ENCODE measurements around the gene IFITM2.

Gene IFITM2

GRCh38 chr11:293271-293851, 14.3 kb upstream of the IFITM2 start:
- DNase-seq (ENCODE audit: low spot score) = no peak

GRCh38 chr11:293852-294661, 13.6 kb upstream of the IFITM2 start:
- no peak for DNase-seq (ENCODE audit: low spot score)

- DNase-seq (ENCODE audit: low spot score) = no peak
Measured at GRCh38 chr11:294780-295179, 12.8 kb upstream of the IFITM2 start.

- no peak for DNase-seq (ENCODE audit: low spot score)
Measured at GRCh38 chr11:295351-296170, 12.1 kb upstream of the IFITM2 start.

GRCh38 chr11:296171-297050, 11.2 kb upstream of the IFITM2 start:
- DNase-seq (ENCODE audit: low spot score) = no peak

GRCh38 chr11:297051-297585, 10.5 kb upstream of the IFITM2 start:
- no peak for DNase-seq (ENCODE audit: low spot score)

GRCh38 chr11:297586-298405, 9.8 kb upstream of the IFITM2 start:
- no peak for DNase-seq (ENCODE audit: low spot score)

GRCh38 chr11:298406-299065, 9.1 kb upstream of the IFITM2 start:
- DNase-seq (ENCODE audit: low spot score) = no peak

- no peak for DNase-seq (ENCODE audit: low spot score)
Measured at GRCh38 chr11:299081-299891, 8.3 kb upstream of the IFITM2 start, which contains the start of gene IFITM5. IFITM5 (minus strand) TSS chr11:299526; CDS start chr11:299490, 36 bp downstream.

- DNase-seq (ENCODE audit: low spot score) = no peak
Measured at GRCh38 chr11:299951-300735, 7.5 kb upstream of the IFITM2 start.

GRCh38 chr11:303363-303762, 4.3 kb upstream of the IFITM2 start:
- DNase-seq (ENCODE audit: low spot score) = no peak

- no peak for DNase-seq (ENCODE audit: low spot score)
Measured at GRCh38 chr11:304061-304506, 3.5 kb upstream of the IFITM2 start.

- peak; percentile 75 for DNase-seq (ENCODE audit: low spot score)
Measured at GRCh38 chr11:304915-305843, 2.4 kb upstream of the IFITM2 start.

GRCh38 chr11:305844-306211, 1.8 kb upstream of the IFITM2 start:
- no peak for DNase-seq (ENCODE audit: low spot score)

GRCh38 chr11:306645-307371, 808 bp upstream of the IFITM2 start:
- DNase-seq (ENCODE audit: low spot score) = no peak
